Body of pancreas (tissue), 4 donors: ENCODE measurements around the gene MYO16. TPM values are rescaled to one million over a fixed set of nuclear protein-coding genes. Genes with fewer than 3 reads are reported as not detected.

Experiments used
- ATAC-seq: fragments of 150-250 bp; one replicate; pipeline ENCODE4 v1.9.1; 2016
- DNase-seq, 4 donors: peaks; one replicate each; pipeline ENCODE4 v3.0.0-alpha.2; 2019
- H3K27ac ChIP-seq, 4 donors: fragments of 200-600 bp; sonication (generic); 1 replicate in 3 of 4; 2 replicates in 1 of 4; pipeline versions ENCODE4 v1.5.1 to v1.6.1; 2016 to 2019; ENCODE audit warnings: mild to moderate bottlenecking in 1 of 4, mixed read lengths in 1 of 4, moderate library complexity in 1 of 4
- H3K27me3 ChIP-seq, 2 donors: fragments of 200-600 bp; sonication (generic); one replicate each; pipeline ENCODE4 v1.6.0; 2016; ENCODE audit warnings: mild to moderate bottlenecking in 1 of 2
- H3K36me3 ChIP-seq, 2 donors: fragments of 200-600 bp; sonication (generic); replicated peaks in 1 of 2; 2 replicates each; pipeline ENCODE4 v1.5.1; 2016; ENCODE audit warnings: low read depth in 2 of 2; ENCODE audit not compliant: insufficient read depth in 1 of 2
- H3K4me1 ChIP-seq: fragments of 200-600 bp; sonication (generic); one replicate; pipeline ENCODE4 v1.6.0; 2016
- H3K4me3 ChIP-seq, 2 donors: fragments of 200-600 bp; sonication (generic); 1 replicate in 1 of 2; 2 replicates in 1 of 2; pipeline ENCODE4 v1.5.1; 2016 to 2019
- H3K9me3 ChIP-seq, 3 donors: fragments of 200-600 bp; sonication (generic); 1 replicate in 2 of 3; 2 replicates in 1 of 3; pipeline ENCODE4 v1.5.1; 2016
- POLR2A ChIP-seq, 3 donors: fragments of 450-650 bp; IDR thresholded peaks; one replicate each; pipeline ENCODE4 v1.6.1; 2016; ENCODE audit warnings: antibody characterized with exemption in 3 of 3, mild to moderate bottlenecking in 2 of 3
- WGBS, 2 donors: methylation state at CpG; one replicate each; pipeline ENCODE4 v1.1.5; 2017; 5-methylcytosine and 5-hydroxymethylcytosine counted together
- intact Hi-C: fragments of 100-400 bp; cut with DNase I; formaldehyde crosslinking; loops from one replicate; pipeline ENCODE4 v1.15.1; 2023
- total RNA-seq, 2 donors: library from RNA; depleted of rRNA; stranded (reverse); fragments of >200 nt; gene quantifications; one replicate each; pipeline ENCODE4 v1.1.0, GENCODE V29; 2016
- TF ChIP-seq, protein P1 (sequence below), 7 experiments: fragments of 450-650 bp in 4 of 7; fragments of 200-600 bp in 3 of 7; sonication (generic) in 3 of 7; IDR thresholded peaks; one replicate each; pipeline ENCODE4 v1.5.1; 2016 to 2019; ENCODE audit warnings: antibody characterized with exemption in 7 of 7

MYO16 gene
- total RNA-seq, 2 donors from 2014 or later, result under 0.01 to 0.78 TPM

DNA sequence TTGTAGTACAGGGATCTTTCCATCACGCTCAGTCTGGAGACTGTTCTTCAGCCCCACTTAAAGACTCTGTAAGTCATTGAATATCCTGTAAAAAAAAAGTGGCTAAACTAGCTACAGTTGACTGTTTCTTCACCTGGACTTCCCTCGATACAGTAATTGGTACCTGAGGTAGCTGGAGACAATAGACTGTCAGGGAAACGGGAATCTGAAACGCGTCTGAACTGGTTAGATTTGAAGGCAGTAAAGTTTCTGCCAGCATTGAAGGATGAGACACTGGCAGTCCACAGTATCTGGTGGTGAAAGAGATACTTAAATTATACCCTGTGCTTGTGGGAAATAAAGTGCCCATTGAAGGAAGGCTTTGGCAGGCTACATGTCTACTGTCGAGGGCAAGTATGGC is 606.5 kb downstream of the MYO16 start:
- H3K4me3 ChIP-seq, result no peak overlapping the region
- DNase-seq (no peak), ATAC-seq (no peak)
- H3K27ac ChIP-seq, result no peak overlapping the region
- intact Hi-C loops, result no loop called here
- TF ChIP-seq, protein P1, sequence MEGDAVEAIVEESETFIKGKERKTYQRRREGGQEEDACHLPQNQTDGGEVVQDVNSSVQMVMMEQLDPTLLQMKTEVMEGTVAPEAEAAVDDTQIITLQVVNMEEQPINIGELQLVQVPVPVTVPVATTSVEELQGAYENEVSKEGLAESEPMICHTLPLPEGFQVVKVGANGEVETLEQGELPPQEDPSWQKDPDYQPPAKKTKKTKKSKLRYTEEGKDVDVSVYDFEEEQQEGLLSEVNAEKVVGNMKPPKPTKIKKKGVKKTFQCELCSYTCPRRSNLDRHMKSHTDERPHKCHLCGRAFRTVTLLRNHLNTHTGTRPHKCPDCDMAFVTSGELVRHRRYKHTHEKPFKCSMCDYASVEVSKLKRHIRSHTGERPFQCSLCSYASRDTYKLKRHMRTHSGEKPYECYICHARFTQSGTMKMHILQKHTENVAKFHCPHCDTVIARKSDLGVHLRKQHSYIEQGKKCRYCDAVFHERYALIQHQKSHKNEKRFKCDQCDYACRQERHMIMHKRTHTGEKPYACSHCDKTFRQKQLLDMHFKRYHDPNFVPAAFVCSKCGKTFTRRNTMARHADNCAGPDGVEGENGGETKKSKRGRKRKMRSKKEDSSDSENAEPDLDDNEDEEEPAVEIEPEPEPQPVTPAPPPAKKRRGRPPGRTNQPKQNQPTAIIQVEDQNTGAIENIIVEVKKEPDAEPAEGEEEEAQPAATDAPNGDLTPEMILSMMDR (IDR thresholded peaks at IDR 0.05), result no peak
- no peak for TF ChIP-seq POLR2A (IDR thresholded peaks at IDR 0.05)
- no peaks in the 10 kb centered on the region for H3K36me3 ChIP-seq
- no peaks in the 10 kb centered on the region for H3K9me3 ChIP-seq
- H3K4me1 ChIP-seq, result no peaks in the 10 kb centered on the region
- 57 to 82% methylated on average over 5 to 6 of the region's 6 CpGs for WGBS, 2 donors
- H3K27me3 ChIP-seq, result no peaks in the 10 kb centered on the region

DNA sequence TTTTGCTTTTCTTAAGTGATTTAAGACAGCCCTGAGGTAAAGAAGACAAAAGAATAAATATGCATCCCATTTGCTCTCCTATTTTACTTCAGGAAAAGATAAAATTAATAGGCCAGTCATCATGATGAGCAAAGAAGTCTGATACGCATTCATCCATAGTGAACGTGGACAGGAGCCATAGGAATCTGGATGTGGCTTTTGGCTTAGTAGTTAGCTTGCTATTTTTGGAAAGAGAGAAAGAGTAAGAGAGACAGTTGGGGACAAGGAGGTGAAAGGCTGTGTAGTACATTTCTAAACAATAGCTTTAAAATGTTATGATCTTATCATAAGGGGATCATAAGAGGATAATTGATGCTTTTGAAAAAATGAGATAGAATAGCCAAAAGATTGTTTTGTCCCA is 611.7 kb downstream of the MYO16 start:
- DNase-seq, result no peak
- TF ChIP-seq, protein P1 (IDR thresholded peaks at IDR 0.05), result no peak
- no peak for TF ChIP-seq POLR2A (IDR thresholded peaks at IDR 0.05)
- 91 to 93% methylated on average over 2 of the region's 2 CpGs for WGBS, 2 donors
- no peak for ATAC-seq
- H3K27me3 ChIP-seq, result no peaks in the 10 kb centered on the region
- no peaks in the 10 kb centered on the region for H3K36me3 ChIP-seq
- no peak overlapping the region for H3K4me3 ChIP-seq
- no peaks in the 10 kb centered on the region for H3K4me1 ChIP-seq
- no peak overlapping the region for H3K27ac ChIP-seq
- no peaks in the 10 kb centered on the region for H3K9me3 ChIP-seq
- intact Hi-C loops, result no loop called here

DNA sequence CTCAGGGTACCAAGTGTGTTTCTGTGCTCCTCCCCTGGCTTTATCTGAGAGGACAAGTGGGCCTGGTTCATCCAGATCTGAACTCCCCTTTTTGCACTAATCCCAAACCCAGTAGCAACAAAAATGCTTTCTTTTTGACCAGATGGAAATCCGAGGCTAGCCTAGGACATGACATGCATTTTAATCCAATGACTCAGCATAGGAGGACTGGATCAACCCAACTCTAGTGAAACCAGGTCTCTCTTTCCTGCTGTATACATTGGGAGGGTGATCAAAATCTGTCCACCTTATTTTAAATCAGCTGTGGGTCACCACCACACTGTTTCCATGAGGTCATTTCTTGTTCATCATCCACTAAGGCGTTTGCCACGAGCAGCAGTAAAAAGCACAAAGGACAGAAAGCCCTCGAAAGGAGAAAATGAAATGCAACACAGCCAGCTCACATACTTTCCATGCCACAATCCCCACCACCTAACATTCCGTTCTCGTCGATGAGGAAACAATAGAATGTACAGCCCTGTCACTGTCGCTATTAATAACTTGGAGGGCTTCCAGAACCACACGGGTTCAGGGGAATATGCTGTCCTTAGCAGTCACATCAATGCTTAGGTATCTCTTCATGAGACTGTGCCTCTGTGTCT is 614.0 kb downstream of the MYO16 start:
- peak overlapping the region in 2 of 4 donors; percentile 18 to 36 for H3K27ac ChIP-seq
- no peaks in the 10 kb centered on the region for H3K9me3 ChIP-seq
- DNase-seq (peak in 1 of 4 donors; percentile 9), ATAC-seq (peak; percentile 66)
- H3K36me3 ChIP-seq, result no peaks in the 10 kb centered on the region
- H3K4me1 ChIP-seq, result no peaks in the 10 kb centered on the region
- WGBS, 2 donors, result 19 to 23% methylated on average over 9 of the region's 9 CpGs
- no peak for TF ChIP-seq POLR2A (IDR thresholded peaks at IDR 0.05)
- TF ChIP-seq, protein P1 (IDR thresholded peaks at IDR 0.05), result no peak
- H3K27me3 ChIP-seq, result no peaks in the 10 kb centered on the region
- H3K4me3 ChIP-seq, result no peak overlapping the region
- intact Hi-C loops, result no loop called here

DNA sequence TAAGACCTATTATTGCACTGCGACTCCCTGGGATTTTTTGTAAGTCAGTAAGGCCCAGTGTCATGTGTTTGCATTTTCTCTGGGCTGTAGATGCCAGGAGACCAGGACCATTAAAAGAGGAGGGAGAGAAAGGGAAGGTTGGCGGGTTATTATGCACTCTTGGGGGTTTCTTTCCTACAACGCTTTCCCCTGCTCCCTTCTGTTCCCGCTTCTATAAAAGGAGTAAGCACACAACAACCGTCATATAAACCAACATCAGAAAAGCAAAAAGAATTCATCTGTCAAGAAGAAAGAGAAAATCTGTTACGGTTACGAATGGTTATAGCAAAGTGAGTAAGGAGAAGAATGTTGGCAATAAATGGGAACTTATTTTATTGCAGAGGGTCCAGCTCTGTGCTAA is 615.2 kb downstream of the MYO16 start:
- Histone ChIP-seq H3K27me3 (no peaks in the 10 kb centered on the region), H3K27ac (no peak overlapping the region), H3K4me3 (no peak overlapping the region), H3K9me3 (no peaks in the 10 kb centered on the region), H3K36me3 (no peaks in the 10 kb centered on the region), H3K4me1 (no peaks in the 10 kb centered on the region)
- WGBS, 2 donors, result 73 to 76% methylated on average over 7 of the region's 7 CpGs
- intact Hi-C loops, result no loop called here
- ATAC-seq (no peak), DNase-seq (no peak)
- no peak for TF ChIP-seq POLR2A (IDR thresholded peaks at IDR 0.05)
- TF ChIP-seq, protein P1 (IDR thresholded peaks at IDR 0.05), result no peak

DNA sequence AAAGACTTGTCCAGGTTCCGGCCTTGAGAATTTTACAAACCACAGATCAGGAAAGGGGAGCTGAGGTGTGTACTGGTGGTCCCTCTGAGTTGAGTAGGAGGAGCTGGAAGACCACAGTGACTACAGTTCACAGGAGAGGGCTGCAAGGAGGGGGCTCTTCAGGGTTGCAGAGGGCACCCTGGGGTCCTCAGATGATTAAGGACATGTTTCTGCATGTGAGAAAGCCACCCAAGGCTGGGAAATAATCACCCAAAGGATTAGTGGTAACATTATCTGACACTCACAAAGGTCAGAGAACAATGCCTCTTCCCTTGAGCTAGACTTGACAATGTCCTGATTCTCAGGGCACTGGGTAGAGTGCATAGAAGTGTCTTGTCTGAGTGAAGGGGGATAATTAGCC is 616.6 kb downstream of the MYO16 start:
- no peaks in the 10 kb centered on the region for H3K27me3 ChIP-seq
- 79 to 84% methylated on average over 1 of the region's 1 CpG for WGBS, 2 donors
- H3K9me3 ChIP-seq, result no peaks in the 10 kb centered on the region
- H3K4me3 ChIP-seq, result no peak overlapping the region
- intact Hi-C loops, result no loop called here
- no peak for TF ChIP-seq POLR2A (IDR thresholded peaks at IDR 0.05)
- TF ChIP-seq, protein P1 (IDR thresholded peaks at IDR 0.05), result no peak
- H3K4me1 ChIP-seq, result no peaks in the 10 kb centered on the region
- no peak overlapping the region for H3K27ac ChIP-seq
- no peaks in the 10 kb centered on the region for H3K36me3 ChIP-seq
- no peak for DNase-seq
- no peak for ATAC-seq
